GM13976 (cell line): ENCODE measurements around the gene IL1R1.

Source experiments
- DNase-seq: peaks from one replicate; pipeline ENCODE4 v3.0.0; 2012; ENCODE audit warnings: low spot score
- in situ Hi-C: fragments of 300-500 bp; cut with MboI; formaldehyde crosslinking; loops from one replicate; pipeline ENCODE4 v1.12.0; 2022; ENCODE audit warnings: low sequenced_read_pairs, mixed read lengths, inconsistent platforms; ENCODE audit not compliant: unreplicated experiment
- TF ChIP-seq, protein P1 (sequence below): IDR thresholded peaks from 2 replicates; pipeline ENCODE4 v1.5.1; 2012; ENCODE audit warnings: borderline replicate concordance, mild to moderate bottlenecking; ENCODE audit not compliant: insufficient read depth; ENCODE audit errors: extremely low read depth, missing control alignments, control extremely low read depth

The IL1R1 gene

GRCh38 chr2:102154946-102155702, 12.6 kb downstream of the IL1R1 start:
- no peak for DNase-seq
- TF ChIP-seq, protein P1, sequence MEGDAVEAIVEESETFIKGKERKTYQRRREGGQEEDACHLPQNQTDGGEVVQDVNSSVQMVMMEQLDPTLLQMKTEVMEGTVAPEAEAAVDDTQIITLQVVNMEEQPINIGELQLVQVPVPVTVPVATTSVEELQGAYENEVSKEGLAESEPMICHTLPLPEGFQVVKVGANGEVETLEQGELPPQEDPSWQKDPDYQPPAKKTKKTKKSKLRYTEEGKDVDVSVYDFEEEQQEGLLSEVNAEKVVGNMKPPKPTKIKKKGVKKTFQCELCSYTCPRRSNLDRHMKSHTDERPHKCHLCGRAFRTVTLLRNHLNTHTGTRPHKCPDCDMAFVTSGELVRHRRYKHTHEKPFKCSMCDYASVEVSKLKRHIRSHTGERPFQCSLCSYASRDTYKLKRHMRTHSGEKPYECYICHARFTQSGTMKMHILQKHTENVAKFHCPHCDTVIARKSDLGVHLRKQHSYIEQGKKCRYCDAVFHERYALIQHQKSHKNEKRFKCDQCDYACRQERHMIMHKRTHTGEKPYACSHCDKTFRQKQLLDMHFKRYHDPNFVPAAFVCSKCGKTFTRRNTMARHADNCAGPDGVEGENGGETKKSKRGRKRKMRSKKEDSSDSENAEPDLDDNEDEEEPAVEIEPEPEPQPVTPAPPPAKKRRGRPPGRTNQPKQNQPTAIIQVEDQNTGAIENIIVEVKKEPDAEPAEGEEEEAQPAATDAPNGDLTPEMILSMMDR: no peak
- in situ Hi-C loops: no loop called here

GRCh38 chr2:102155703-102156515, 13.4 kb downstream of the IL1R1 start:
- no peak for DNase-seq
- TF ChIP-seq, protein P1: no peak
- in situ Hi-C loops: no loop called here

- DNase-seq: no peak
- in situ Hi-C loops: no loop called here
- TF ChIP-seq, protein P1: no peak
Measured at GRCh38 chr2:102158011-102158755, 15.6 kb downstream of the IL1R1 start.

DNA sequence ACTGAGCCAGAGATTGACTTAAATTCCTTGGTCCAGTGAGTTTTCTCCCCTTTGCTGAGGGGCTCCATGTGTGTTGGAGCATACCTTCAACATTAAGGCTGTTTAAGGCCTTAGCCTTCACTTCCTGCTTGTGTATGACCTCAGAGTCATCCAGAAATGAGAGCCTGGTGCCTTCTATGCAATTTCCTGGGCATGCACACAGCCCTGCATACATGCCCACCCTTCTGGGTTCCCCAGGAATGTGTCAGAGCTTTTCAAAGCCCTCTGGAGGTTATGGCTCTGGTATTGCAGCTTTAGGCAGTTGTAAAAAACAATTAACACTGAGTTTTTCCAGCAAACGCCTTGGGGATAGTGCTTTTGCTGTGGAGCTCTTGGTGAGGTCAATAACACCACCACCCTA, 16.7 kb downstream of the IL1R1 start:
- in situ Hi-C loops: no loop called here
- DNase-seq: no peak
- TF ChIP-seq, protein P1: no peak

GRCh38 chr2:102166189-102166845, 23.8 kb downstream of the IL1R1 start:
- TF ChIP-seq, protein P1: peak; percentile 15
- DNase-seq: no peak
- in situ Hi-C loops: no loop called here
